Activated T-cell treated with anti-CD3 and anti-CD28 coated beads, Interleukin-2, amount 50 U/mL, for 48 hours (primary cell): ENCODE results near the gene DAPK2.

ENCODE experiments used
- DNase-seq, 2 experiments: peaks; one replicate each; pipeline ENCODE4 v3.0.0-alpha.2; 2020

Gene DAPK2

GRCh38 chr15:64052925-64053491, 6.7 kb upstream of the DAPK2 start:
- no peak for DNase-seq

GRCh38 chr15:64051407-64052259, 5.3 kb upstream of the DAPK2 start:
- DNase-seq: no peak

- no peak for DNase-seq
Observed at GRCh38 chr15:64051093-64051402, 4.8 kb upstream of the DAPK2 start.

- DNase-seq: no peak
Observed at GRCh38 chr15:64050281-64051092, 4.2 kb upstream of the DAPK2 start.

- no peak for DNase-seq
Observed at GRCh38 chr15:64048781-64049460, 2.6 kb upstream of the DAPK2 start.

- peak; percentile 35 to 46 for DNase-seq
Observed at GRCh38 chr15:64045774-64046420, 388 bp downstream of the DAPK2 start.

- DNase-seq: no peak
Observed at GRCh38 chr15:64045101-64045435, 1.2 kb downstream of the DAPK2 start.

GRCh38 chr15:64044300-64045100, 1.8 kb downstream of the DAPK2 start:
- no peak for DNase-seq

- no peak for DNase-seq
Observed at GRCh38 chr15:64038878-64039610, 7.2 kb downstream of the DAPK2 start.

- no peak for DNase-seq
Observed at GRCh38 chr15:64037966-64038365, 8.3 kb downstream of the DAPK2 start.

- DNase-seq: no peak
Observed at GRCh38 chr15:64037116-64037515, 9.2 kb downstream of the DAPK2 start.

- DNase-seq: no peak
Observed at GRCh38 chr15:64035525-64035924, 10.8 kb downstream of the DAPK2 start.

- DNase-seq: no peak
Observed at GRCh38 chr15:64034519-64034918, 11.8 kb downstream of the DAPK2 start.

GRCh38 chr15:64032329-64032728, 14.0 kb downstream of the DAPK2 start:
- no peak for DNase-seq

- no peak for DNase-seq
Observed at GRCh38 chr15:64030123-64030522, 16.2 kb downstream of the DAPK2 start.

- no peak for DNase-seq
Observed at GRCh38 chr15:64029633-64030032, 16.7 kb downstream of the DAPK2 start.

GRCh38 chr15:64029110-64029509, 17.2 kb downstream of the DAPK2 start:
- DNase-seq: no peak

GRCh38 chr15:64026591-64026990, 19.7 kb downstream of the DAPK2 start:
- DNase-seq: no peak

GRCh38 chr15:64024172-64025050, 21.9 kb downstream of the DAPK2 start:
- DNase-seq: no peak

- DNase-seq: no peak
Observed at GRCh38 chr15:64023220-64023619, 23.1 kb downstream of the DAPK2 start.
